SU-DHL-6 (cell line): Measurements from ENCODE around the gene HSPA4.

Experiments used
- H2AFZ ChIP-seq: fragments of 200-600 bp; sonication (generic); 2 replicates; pipeline ENCODE4 v1.6.1; 2014; ENCODE audit warnings: low read depth, mild to moderate bottlenecking, moderate library complexity, mixed read lengths, antibody characterized with exemption, low read length; ENCODE audit not compliant: severe bottlenecking
- H3F3A ChIP-seq: fragments of 200-600 bp; shearing (Covaris generic); 2 replicates; pipeline ENCODE4 v1.6.0; 2016; ENCODE audit warnings: antibody characterized with exemption, mild to moderate bottlenecking; ENCODE audit not compliant: insufficient read depth
- H3K27ac ChIP-seq: fragments of 200-600 bp; sonication (generic); 2 replicates; pipeline ENCODE4 v1.5.1; 2016; ENCODE audit warnings: low read depth, mild to moderate bottlenecking, low read length, moderate library complexity, mixed read lengths
- H3K27me3 ChIP-seq: fragments of 200-600 bp; sonication (generic), shearing (Covaris generic); 2 replicates; pipeline ENCODE4 v1.6.0; 2014; ENCODE audit warnings: mild to moderate bottlenecking, low read length
- H3K36me3 ChIP-seq: fragments of 200-600 bp; sonication (generic); 2 replicates; pipeline ENCODE4 v1.6.1; 2014; ENCODE audit warnings: mild to moderate bottlenecking, low read length, mixed read lengths
- H3K4me2 ChIP-seq: fragments of 300-600, 200-600 bp; shearing (Covaris generic), sonication (generic); 2 replicates; pipeline ENCODE4 v1.6.0; 2014; ENCODE audit warnings: low read length, low read depth, mild to moderate bottlenecking; ENCODE audit not compliant: poor library complexity, severe bottlenecking
- H3K4me3 ChIP-seq: fragments of 200-600 bp; sonication (generic); 2 replicates; pipeline ENCODE4 v1.5.1; 2014; ENCODE audit warnings: antibody characterized with exemption, low read length, mild to moderate bottlenecking, mixed read lengths; ENCODE audit not compliant: insufficient read depth, poor library complexity, severe bottlenecking
- H3K79me2 ChIP-seq: fragments of 200-600 bp; sonication (generic); 2 replicates; pipeline ENCODE4 v1.6.1; 2014; ENCODE audit warnings: mild to moderate bottlenecking, low read length, moderate library complexity; ENCODE audit not compliant: insufficient read depth
- H3K9ac ChIP-seq: fragments of 200-600 bp; sonication (generic); 2 replicates; pipeline ENCODE4 v1.7.0; 2014; ENCODE audit warnings: mild to moderate bottlenecking, low read length
- H3K9me2 ChIP-seq: fragments of 200-600 bp; sonication (generic); replicated peaks from 2 replicates; pipeline ENCODE4 v1.6.1; 2014; ENCODE audit warnings: low read length; ENCODE audit not compliant: insufficient read depth
- H3K9me3 ChIP-seq: fragments of 200-600 bp; sonication (generic); 2 replicates; pipeline ENCODE4 v1.6.1; 2014; ENCODE audit warnings: low read length, mixed read lengths; ENCODE audit not compliant: insufficient read depth
- H4K20me1 ChIP-seq: fragments of 200-600 bp; sonication (generic); 2 replicates; pipeline ENCODE4 v1.6.1; 2014; ENCODE audit warnings: low read depth, mild to moderate bottlenecking, antibody characterized with exemption, low read length, moderate library complexity, mixed read lengths
- CTCF ChIP-seq: fragments of 200-600 bp; sonication (generic); IDR thresholded peaks from one replicate; pipeline ENCODE4 v1.5.1; 2017; ENCODE audit warnings: antibody characterized with exemption, mild to moderate bottlenecking, low read length, moderate library complexity; ENCODE audit not compliant: insufficient read depth, poor library complexity, severe bottlenecking
- EZH2phosphoT487 ChIP-seq: fragments of 200-600 bp; sonication (generic), shearing (Covaris generic); conservative IDR thresholded peaks from 2 replicates; pipeline ENCODE4 v1.6.1; 2018; ENCODE audit warnings: mild to moderate bottlenecking, antibody characterized with exemption, low read length, moderate library complexity, mixed read lengths

Gene HSPA4

GRCh38 chr5:133147815-133148567 lies 96.2 kb downstream of the HSPA4 start:
- Histone ChIP-seq H3K79me2 (no peaks in the 10 kb centered on the region), H3K27ac (no peak overlapping the region), H3F3A (no peaks in the 10 kb centered on the region), H3K27me3 (no peaks in the 10 kb centered on the region), H3K4me2 (no peak overlapping the region), H3K9me2 (no peaks in the 10 kb centered on the region), H3K4me3 (no peak overlapping the region), H3K9ac (no peak overlapping the region), H3K36me3 (no peaks in the 10 kb centered on the region), H4K20me1 (no peaks in the 10 kb centered on the region), H2AFZ (no peak overlapping the region), H3K9me3 (peaks cover 5% of the 10 kb centered on the region; the same call in 1 of the 2 replicates)
- TF ChIP-seq CTCF, result no peak
- TF ChIP-seq EZH2phosphoT487, result no peak

- TF ChIP-seq EZH2phosphoT487, result no peak
- no peak for TF ChIP-seq CTCF
- Histone ChIP-seq H3K27me3 (no peaks in the 10 kb centered on the region), H3K27ac (no peak overlapping the region), H3K9me2 (no peaks in the 10 kb centered on the region), H3K9ac (no peak overlapping the region), H3K9me3 (no peaks in the 10 kb centered on the region), H4K20me1 (no peaks in the 10 kb centered on the region), H3K79me2 (no peaks in the 10 kb centered on the region), H3F3A (no peaks in the 10 kb centered on the region), H3K4me2 (no peak overlapping the region), H2AFZ (no peak overlapping the region), H3K36me3 (no peaks in the 10 kb centered on the region), H3K4me3 (no peak overlapping the region)
Observed at GRCh38 chr5:133149345-133149744, 97.5 kb downstream of the HSPA4 start.

GRCh38 chr5:133150909-133151544 lies 99.2 kb downstream of the HSPA4 start:
- Histone ChIP-seq H3K36me3 (no peaks in the 10 kb centered on the region), H3K9ac (no peak overlapping the region), H3K27me3 (no peaks in the 10 kb centered on the region), H2AFZ (no peak overlapping the region), H3K79me2 (no peaks in the 10 kb centered on the region), H3K9me2 (no peaks in the 10 kb centered on the region), H3K4me2 (no peak overlapping the region), H3K27ac (no peak overlapping the region), H4K20me1 (no peaks in the 10 kb centered on the region), H3F3A (no peaks in the 10 kb centered on the region), H3K9me3 (no peaks in the 10 kb centered on the region), H3K4me3 (no peak overlapping the region)
- TF ChIP-seq CTCF (no peak), EZH2phosphoT487 (no peak)
